Vagina (tissue), 2 donors: ENCODE data around the gene DPP6.

Experiments
- POLR2AphosphoS5 ChIP-seq, 2 donors: sonication (generic); formaldehyde crosslinking; IDR thresholded peaks; one replicate each; pipeline ENCODE4 v1.9.0; 2017; ENCODE audit warnings: antibody characterized with exemption in 2 of 2, mild to moderate bottlenecking in 2 of 2, low read depth in 1 of 2; ENCODE audit not compliant: insufficient read depth in 1 of 2
- TF ChIP-seq, protein P1 (sequence below), 3 experiments: fragments of 450-650 bp in 2 of 3; fragments of 200-600 bp in 1 of 3; sonication (generic) in 1 of 3; IDR thresholded peaks; one replicate each; pipeline ENCODE4 v1.5.1; 2017 to 2019; ENCODE audit warnings: antibody characterized with exemption in 3 of 3, mild to moderate bottlenecking in 2 of 3, moderate library complexity in 2 of 3

DNA sequence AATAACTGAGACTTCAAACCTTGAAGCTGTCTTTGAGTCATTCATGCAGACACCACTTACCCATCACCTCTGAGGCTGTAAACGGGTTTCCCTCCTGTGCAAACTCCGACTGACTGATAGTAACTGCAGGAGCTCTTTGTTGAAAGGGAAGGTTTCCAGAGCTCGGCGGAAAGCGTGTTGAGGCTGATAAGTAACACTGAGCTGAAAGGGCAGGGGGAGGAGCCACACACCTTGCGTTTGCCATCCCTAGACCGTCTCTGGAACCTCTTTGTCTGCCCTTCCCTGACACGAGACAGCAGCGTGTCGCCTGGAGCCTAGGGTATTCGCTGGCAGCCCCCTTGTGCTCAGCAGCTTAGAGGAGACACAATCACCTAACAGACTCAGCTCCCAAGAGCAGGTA lies 816.7 kb downstream of the DPP6 start:
- TF ChIP-seq, protein P1, sequence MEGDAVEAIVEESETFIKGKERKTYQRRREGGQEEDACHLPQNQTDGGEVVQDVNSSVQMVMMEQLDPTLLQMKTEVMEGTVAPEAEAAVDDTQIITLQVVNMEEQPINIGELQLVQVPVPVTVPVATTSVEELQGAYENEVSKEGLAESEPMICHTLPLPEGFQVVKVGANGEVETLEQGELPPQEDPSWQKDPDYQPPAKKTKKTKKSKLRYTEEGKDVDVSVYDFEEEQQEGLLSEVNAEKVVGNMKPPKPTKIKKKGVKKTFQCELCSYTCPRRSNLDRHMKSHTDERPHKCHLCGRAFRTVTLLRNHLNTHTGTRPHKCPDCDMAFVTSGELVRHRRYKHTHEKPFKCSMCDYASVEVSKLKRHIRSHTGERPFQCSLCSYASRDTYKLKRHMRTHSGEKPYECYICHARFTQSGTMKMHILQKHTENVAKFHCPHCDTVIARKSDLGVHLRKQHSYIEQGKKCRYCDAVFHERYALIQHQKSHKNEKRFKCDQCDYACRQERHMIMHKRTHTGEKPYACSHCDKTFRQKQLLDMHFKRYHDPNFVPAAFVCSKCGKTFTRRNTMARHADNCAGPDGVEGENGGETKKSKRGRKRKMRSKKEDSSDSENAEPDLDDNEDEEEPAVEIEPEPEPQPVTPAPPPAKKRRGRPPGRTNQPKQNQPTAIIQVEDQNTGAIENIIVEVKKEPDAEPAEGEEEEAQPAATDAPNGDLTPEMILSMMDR (IDR thresholded peaks at IDR 0.05), result no peak
- no peak for TF ChIP-seq POLR2AphosphoS5 (IDR thresholded peaks at IDR 0.05; ENCODE audit: insufficient read depth in 1 of 2, low read depth in 1 of 2)
